ENCODE data around the gene EIF4ENIF1.
"Not testable (repeated sequence)": the region's sequence is repeated elsewhere in the genome, so short reads cannot be mapped to it uniquely, and the experiment has no call there.

The EIF4ENIF1 gene

DNA sequence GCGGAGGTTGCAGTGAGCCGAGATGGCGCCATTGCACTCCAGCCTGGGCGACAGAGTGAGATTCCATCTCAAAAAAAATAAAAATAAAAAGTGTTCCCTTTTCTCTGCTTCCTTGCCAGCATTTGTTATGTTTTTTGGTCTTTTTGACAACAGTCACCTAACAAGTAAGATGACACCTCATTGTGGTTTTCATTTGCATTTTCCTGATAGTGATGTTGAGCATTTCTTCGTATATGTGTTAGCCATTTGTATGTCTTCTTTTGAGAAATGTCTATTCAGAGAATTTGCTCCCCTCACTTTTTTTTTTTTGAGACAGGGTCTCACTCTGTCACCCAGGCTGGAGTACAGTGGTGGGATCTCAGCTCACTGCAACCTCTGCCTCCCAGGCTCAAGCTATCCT is 34.5 kb upstream of the EIF4ENIF1 start:
- H3K14ac ChIP-seq (ENCODE audit: low read length); H3K27ac ChIP-seq (replicated peaks; ENCODE audit: low read length); H2BK12ac ChIP-seq (ENCODE audit: low read length); H3K18ac ChIP-seq (ENCODE audit: low read length); H3K9ac ChIP-seq (ENCODE audit: low read depth, low read length, poor library complexity); H2BK120ac ChIP-seq (ENCODE audit: low read depth, low read length); H3K79me1 ChIP-seq (ENCODE audit: low read depth, low read length); H3K27me3 ChIP-seq (ENCODE audit: control insufficient read depth in 3 of 3, insufficient read depth in 3 of 3, low read depth in 1 of 3, low read length in 3 of 3); H4K8ac ChIP-seq (ENCODE audit: low read depth, low read length); DNase-seq (ENCODE audit: low spot score); H2AK5ac ChIP-seq (ENCODE audit: low read depth, low read length); H3K9me3 ChIP-seq (replicated peaks in 1 of 2; ENCODE audit: control insufficient read depth in 2 of 2, insufficient read depth in 1 of 2, low read depth in 1 of 2, low read length in 2 of 2); H3K4me2 ChIP-seq (ENCODE audit: insufficient read depth, low read length, poor library complexity, severe bottlenecking); H2BK15ac ChIP-seq (ENCODE audit: low read length); H3K4ac ChIP-seq (ENCODE audit: low read length); H3K4me3 ChIP-seq (ENCODE audit: low read length in 2 of 2); H3K23ac ChIP-seq (ENCODE audit: low read depth, low read length, poor library complexity); H2AFZ ChIP-seq (ENCODE audit: low read length); H4K91ac ChIP-seq (ENCODE audit: low read depth, low read length, poor library complexity); H2BK5ac ChIP-seq (ENCODE audit: low read length); H3K4me1 ChIP-seq (ENCODE audit: control insufficient read depth in 2 of 2, insufficient read depth in 1 of 2, low read depth in 1 of 2, low read length in 2 of 2): not testable (repeated sequence)
- no CpG with 5 or more reads among the region's 5 CpGs for WGBS, 2 donors (ENCODE audit: extremely low coverage in 2 of 2, insufficient read length in 2 of 2, insufficient replicate concordance in 1 of 2)
- H3K36me3 ChIP-seq (replicated peaks in 1 of 2; ENCODE audit: control insufficient read depth in 2 of 2, insufficient read depth in 2 of 2, low read length in 2 of 2), result peaks cover 0 to 17% of the 10 kb centered on the region in 2 donors

DNA sequence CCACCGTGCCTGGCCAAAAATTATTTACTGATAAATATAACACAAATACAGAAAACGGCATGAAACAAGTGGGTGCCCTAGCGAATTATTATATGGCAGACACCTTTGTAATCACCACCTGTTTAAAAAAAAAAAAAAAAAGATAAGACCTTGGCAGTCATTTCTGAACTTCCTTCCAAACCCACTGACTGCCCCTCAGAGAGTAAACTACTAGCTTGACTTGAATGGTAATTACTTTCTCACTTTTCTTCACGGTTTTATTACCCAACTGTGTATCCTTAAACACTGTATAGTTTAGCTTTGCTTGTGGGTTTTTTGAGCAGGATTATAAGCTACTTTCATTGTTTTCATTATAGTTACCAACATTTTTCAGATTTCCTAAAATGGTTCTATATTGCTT is 30.4 kb upstream of the EIF4ENIF1 start:
- no peak overlapping the region for H3K23ac ChIP-seq (ENCODE audit: low read depth, low read length, poor library complexity)
- H2BK5ac ChIP-seq (ENCODE audit: low read length), result no peak overlapping the region
- H3K36me3 ChIP-seq (replicated peaks in 1 of 2; ENCODE audit: control insufficient read depth in 2 of 2, insufficient read depth in 2 of 2, low read length in 2 of 2), result peaks cover 0 to 11% of the 10 kb centered on the region in 2 donors
- H3K4me3 ChIP-seq (ENCODE audit: low read length in 2 of 2), result no peak overlapping the region
- peaks cover 0 to under 1% of the 10 kb centered on the region in 2 donors for H3K9me3 ChIP-seq (replicated peaks in 1 of 2; ENCODE audit: control insufficient read depth in 2 of 2, insufficient read depth in 1 of 2, low read depth in 1 of 2, low read length in 2 of 2)
- H3K9ac ChIP-seq (ENCODE audit: low read depth, low read length, poor library complexity), result no peak overlapping the region
- H3K27ac ChIP-seq (replicated peaks; ENCODE audit: low read length), result no peak overlapping the region
- H3K4ac ChIP-seq (ENCODE audit: low read length), result no peak overlapping the region
- no peak overlapping the region for H2BK15ac ChIP-seq (ENCODE audit: low read length)
- no peak overlapping the region for H2BK120ac ChIP-seq (ENCODE audit: low read depth, low read length)
- H2AFZ ChIP-seq (ENCODE audit: low read length), result no peak overlapping the region
- no peak overlapping the region for H4K8ac ChIP-seq (ENCODE audit: low read depth, low read length)
- peaks cover 0 to 3% of the 10 kb centered on the region in 2 donors for H3K4me1 ChIP-seq (ENCODE audit: control insufficient read depth in 2 of 2, insufficient read depth in 1 of 2, low read depth in 1 of 2, low read length in 2 of 2)
- H2BK12ac ChIP-seq (ENCODE audit: low read length), result no peak overlapping the region
- no peak overlapping the region for H3K18ac ChIP-seq (ENCODE audit: low read length)
- no peak overlapping the region for H3K14ac ChIP-seq (ENCODE audit: low read length)
- no peak overlapping the region for H3K4me2 ChIP-seq (ENCODE audit: insufficient read depth, low read length, poor library complexity, severe bottlenecking)
- H2AK5ac ChIP-seq (ENCODE audit: low read depth, low read length), result no peak overlapping the region
- DNase-seq (ENCODE audit: low spot score), result no peak
- no peaks in the 10 kb centered on the region for H3K27me3 ChIP-seq (ENCODE audit: control insufficient read depth in 3 of 3, insufficient read depth in 3 of 3, low read depth in 1 of 3, low read length in 3 of 3)
- peaks cover 2% of the 10 kb centered on the region for H3K79me1 ChIP-seq (ENCODE audit: low read depth, low read length)
- no peak overlapping the region for H4K91ac ChIP-seq (ENCODE audit: low read depth, low read length, poor library complexity)
- WGBS, 2 donors (ENCODE audit: extremely low coverage in 2 of 2, insufficient read length in 2 of 2, insufficient replicate concordance in 1 of 2), result no CpG with 5 or more reads among the region's 4 CpGs

- Histone ChIP-seq H3K27ac (replicated peaks; ENCODE audit: low read length) (no peak overlapping the region), H3K4ac (ENCODE audit: low read length) (no peak overlapping the region), H3K9me3 (replicated peaks in 1 of 2; ENCODE audit: control insufficient read depth in 2 of 2, insufficient read depth in 1 of 2, low read depth in 1 of 2, low read length in 2 of 2) (peaks cover 0 to 11% of the 10 kb centered on the region in 2 donors), H3K4me1 (ENCODE audit: control insufficient read depth in 2 of 2, insufficient read depth in 1 of 2, low read depth in 1 of 2, low read length in 2 of 2) (no peaks in the 10 kb centered on the region), H2BK5ac (ENCODE audit: low read length) (no peak overlapping the region), H3K27me3 (ENCODE audit: control insufficient read depth in 3 of 3, insufficient read depth in 3 of 3, low read depth in 1 of 3, low read length in 3 of 3) (no peaks in the 10 kb centered on the region), H2BK120ac (ENCODE audit: low read depth, low read length) (no peak overlapping the region), H2BK15ac (ENCODE audit: low read length) (no peak overlapping the region), H3K4me3 (ENCODE audit: low read length in 2 of 2) (no peak overlapping the region), H4K91ac (ENCODE audit: low read depth, low read length, poor library complexity) (no peak overlapping the region), H2AK5ac (ENCODE audit: low read depth, low read length) (no peak overlapping the region), H2BK12ac (ENCODE audit: low read length) (no peak overlapping the region), H3K14ac (ENCODE audit: low read length) (no peak overlapping the region), H3K18ac (ENCODE audit: low read length) (no peak overlapping the region), H2AFZ (ENCODE audit: low read length) (no peak overlapping the region), H3K4me2 (ENCODE audit: insufficient read depth, low read length, poor library complexity, severe bottlenecking) (no peak overlapping the region), H4K8ac (ENCODE audit: low read depth, low read length) (no peak overlapping the region), H3K9ac (ENCODE audit: low read depth, low read length, poor library complexity) (no peak overlapping the region), H3K23ac (ENCODE audit: low read depth, low read length, poor library complexity) (no peak overlapping the region), H3K36me3 (replicated peaks in 1 of 2; ENCODE audit: control insufficient read depth in 2 of 2, insufficient read depth in 2 of 2, low read length in 2 of 2) (peaks cover 4 to 45% of the 10 kb centered on the region in 2 donors), H3K79me1 (ENCODE audit: low read depth, low read length) (no peaks in the 10 kb centered on the region)
- DNase-seq (ENCODE audit: low spot score), result no peak
- WGBS, 2 donors (ENCODE audit: extremely low coverage in 2 of 2, insufficient read length in 2 of 2, insufficient replicate concordance in 1 of 2), result no CpG with 5 or more reads among the region's 6 CpGs
These were observed 19.6 kb upstream of the EIF4ENIF1 start for GRCh38 chr22:31509061-31509762.

GRCh38 chr22:31508536-31508935 is 18.9 kb upstream of the EIF4ENIF1 start:
- DNase-seq (ENCODE audit: low spot score), result no peak
- no peaks in the 10 kb centered on the region for H3K79me1 ChIP-seq (ENCODE audit: low read depth, low read length)
- no peak overlapping the region for H3K14ac ChIP-seq (ENCODE audit: low read length)
- peaks cover 4 to 45% of the 10 kb centered on the region in 2 donors for H3K36me3 ChIP-seq (replicated peaks in 1 of 2; ENCODE audit: control insufficient read depth in 2 of 2, insufficient read depth in 2 of 2, low read length in 2 of 2)
- H3K4ac ChIP-seq (ENCODE audit: low read length), result no peak overlapping the region
- H2BK5ac ChIP-seq (ENCODE audit: low read length), result no peak overlapping the region
- H2BK120ac ChIP-seq (ENCODE audit: low read depth, low read length), result no peak overlapping the region
- no peak overlapping the region for H2BK15ac ChIP-seq (ENCODE audit: low read length)
- peaks cover 0 to 11% of the 10 kb centered on the region in 2 donors for H3K9me3 ChIP-seq (replicated peaks in 1 of 2; ENCODE audit: control insufficient read depth in 2 of 2, insufficient read depth in 1 of 2, low read depth in 1 of 2, low read length in 2 of 2)
- no peak overlapping the region for H2AFZ ChIP-seq (ENCODE audit: low read length)
- H4K8ac ChIP-seq (ENCODE audit: low read depth, low read length), result no peak overlapping the region
- no peak overlapping the region for H3K18ac ChIP-seq (ENCODE audit: low read length)
- no CpG with 5 or more reads among the region's 4 CpGs for WGBS, 2 donors (ENCODE audit: extremely low coverage in 2 of 2, insufficient read length in 2 of 2, insufficient replicate concordance in 1 of 2)
- no peak overlapping the region for H4K91ac ChIP-seq (ENCODE audit: low read depth, low read length, poor library complexity)
- no peak overlapping the region for H2BK12ac ChIP-seq (ENCODE audit: low read length)
- H3K4me1 ChIP-seq (ENCODE audit: control insufficient read depth in 2 of 2, insufficient read depth in 1 of 2, low read depth in 1 of 2, low read length in 2 of 2), result no peaks in the 10 kb centered on the region
- H3K9ac ChIP-seq (ENCODE audit: low read depth, low read length, poor library complexity), result no peak overlapping the region
- no peak overlapping the region for H3K4me3 ChIP-seq (ENCODE audit: low read length in 2 of 2)
- H3K23ac ChIP-seq (ENCODE audit: low read depth, low read length, poor library complexity), result no peak overlapping the region
- H3K4me2 ChIP-seq (ENCODE audit: insufficient read depth, low read length, poor library complexity, severe bottlenecking), result no peak overlapping the region
- H3K27ac ChIP-seq (replicated peaks; ENCODE audit: low read length), result no peak overlapping the region
- no peak overlapping the region for H2AK5ac ChIP-seq (ENCODE audit: low read depth, low read length)
- no peaks in the 10 kb centered on the region for H3K27me3 ChIP-seq (ENCODE audit: control insufficient read depth in 3 of 3, insufficient read depth in 3 of 3, low read depth in 1 of 3, low read length in 3 of 3)

Measured in neuronal stem cell (in vitro differentiated cells).